K562 (cell line): ENCODE results near the gene UBASH3B. TPM values are rescaled to one million over a fixed set of nuclear protein-coding genes. Genes with fewer than 3 reads are reported as not detected.

Experiments
- ATAC-seq: fragments of 200-7000 bp; cut with Tn5 transposase; 3 replicates; pipeline ENCODE4 v1.9.1; 2020; ENCODE audit warnings: moderate library complexity
- BruUV-seq: library from RNA; stranded (reverse); fragments of 400-500 nt; replicated peaks from 2 replicates; lab custom pipeline; 2021; lab: Mats Ljungman, UMichigan
- CTCF ChIA-PET: fragments of 300-600 bp; formaldehyde crosslinking; extraction: SDS; loops from one replicate; lab custom pipeline; 2021; ENCODE audit warnings: low intra/inter-chr PET ratio; lab: Yijun Ruan, JAX
- POLR2A ChIA-PET: fragments of 300-600, 350-650 bp; sonication (Branson Sonifier 250); formaldehyde crosslinking; extraction: SDS; loops from one replicate; lab custom pipeline; 2021; ENCODE audit warnings: antibody characterized with exemption, inconsistent platforms; lab: Yijun Ruan, JAX
- DNase-seq, 4 experiments: peaks; one replicate each; pipeline versions ENCODE4 v3.0.0 to v3.0.0-alpha.2; 2011 to 2018; ENCODE audit warnings: low spot score in 3 of 4, mixed read lengths in 3 of 4; ENCODE audit errors: extremely low read depth in 1 of 4
- FAIRE-seq: peaks from 2 replicates; lab custom pipeline; 2011; peaks lifted over from hg19 to GRCh38; lab: Jason Lieb, UNC
- H2AFZ ChIP-seq: 2 replicates; pipeline ENCODE4 v1.6.0; 2011; ENCODE audit warnings: low read depth, low read length, control low read depth, inconsistent platforms
- H3K27ac ChIP-seq: fragments of 200-600 bp; 3 replicates; pipeline ENCODE4 v1.8.0; 2011; ENCODE audit warnings: low read depth, mild to moderate bottlenecking, control low read depth, inconsistent platforms, low read length, moderate library complexity, mixed read lengths; ENCODE audit errors: extremely low read depth
- H3K27me3 ChIP-seq, 2 experiments: fragments of 300-600 bp in 1 of 2; 2 replicates in 1 of 2; 3 replicates in 1 of 2; pipeline versions ENCODE4 v1.6.0 to v1.8.0; 2011; ENCODE audit warnings: inconsistent platforms in 2 of 2, low read length in 2 of 2, mild to moderate bottlenecking in 1 of 2, mixed read lengths in 1 of 2, moderate library complexity in 1 of 2; ENCODE audit not compliant: control insufficient read depth in 2 of 2, insufficient read depth in 2 of 2
- H3K36me3 ChIP-seq: fragments of 300-600 bp; 3 replicates; pipeline ENCODE4 v1.8.0; 2011; ENCODE audit warnings: mild to moderate bottlenecking, low read length, inconsistent platforms; ENCODE audit not compliant: control insufficient read depth, insufficient read depth
- H3K4me1 ChIP-seq, 2 experiments: fragments of 200-600 bp in 1 of 2; replicated peaks in 1 of 2; 2 replicates in 1 of 2; 3 replicates in 1 of 2; pipeline versions ENCODE4 v1.5.1 to v1.8.0; 2011; ENCODE audit warnings: inconsistent platforms in 2 of 2, low read length in 2 of 2, mild to moderate bottlenecking in 1 of 2, mixed read lengths in 1 of 2, moderate library complexity in 1 of 2; ENCODE audit not compliant: control insufficient read depth in 2 of 2, insufficient read depth in 2 of 2
- H3K4me2 ChIP-seq: 2 replicates; pipeline ENCODE4 v1.6.1; 2011; ENCODE audit warnings: low read length, control low read depth, inconsistent platforms, mixed read lengths; ENCODE audit not compliant: insufficient read depth
- H3K4me3 ChIP-seq: fragments of 200-600 bp; sonication (generic), shearing (Covaris generic); 2 replicates; pipeline ENCODE4 v1.5.1; 2016; ENCODE audit warnings: control low read depth, inconsistent platforms
- H3K79me2 ChIP-seq: fragments of 200-600 bp; 3 replicates; pipeline ENCODE4 v1.8.0; 2011; ENCODE audit warnings: low read length, inconsistent platforms; ENCODE audit not compliant: control insufficient read depth, insufficient read depth
- H3K9ac ChIP-seq, 2 experiments: 2 replicates each; pipeline versions ENCODE4 v1.6.0 to v1.6.1; 2011; ENCODE audit warnings: low read depth in 2 of 2, low read length in 2 of 2, control low read depth in 1 of 2, inconsistent platforms in 1 of 2, mild to moderate bottlenecking in 1 of 2, mixed read lengths in 1 of 2; ENCODE audit not compliant: insufficient read depth in 1 of 2
- H3K9me1 ChIP-seq: one replicate; pipeline ENCODE4 v1.6.0; 2011; ENCODE audit warnings: inconsistent platforms, mild to moderate bottlenecking, low read length, moderate library complexity; ENCODE audit not compliant: control insufficient read depth, insufficient read depth
- H3K9me3 ChIP-seq: replicated peaks from 2 replicates; pipeline ENCODE4 v1.5.1; 2011; ENCODE audit warnings: low read depth, low read length, inconsistent platforms; ENCODE audit not compliant: control insufficient read depth, insufficient read depth
- H4K20me1 ChIP-seq: replicated peaks from 2 replicates; pipeline ENCODE4 v1.6.1; 2011; ENCODE audit warnings: low read length, inconsistent platforms, mixed read lengths; ENCODE audit not compliant: control insufficient read depth, insufficient read depth
- CEBPG ChIP-seq, 3 experiments: fragments of 200-800 bp in 1 of 3; sonication (Bioruptor generic) in 1 of 3; sonication (generic) in 1 of 3; formaldehyde crosslinking in 1 of 3; IDR thresholded peaks in 2 of 3; conservative IDR thresholded peaks in 1 of 3; 2 replicates each; pipeline versions ENCODE4 v1.6.1 to v1.8.0; 2016 to 2022; ENCODE audit warnings: missing compliant biosample characterization in 2 of 3, missing genetic modification characterization in 2 of 3, mild to moderate bottlenecking in 1 of 3, missing genetic modification reagents in 1 of 3
- CHD1 ChIP-seq: fragments of 200-600 bp; sonication (generic); IDR thresholded peaks from one replicate; pipeline ENCODE4 v1.6.1; 2012; ENCODE audit warnings: mild to moderate bottlenecking, moderate library complexity, low read length, inconsistent platforms
- MED1 ChIP-seq: sonication (generic); formaldehyde crosslinking; IDR thresholded peaks from 2 replicates; pipeline ENCODE4 v1.8.1; 2023; ENCODE audit warnings: missing genetic modification reagents, borderline replicate concordance
- NCOA2 ChIP-seq, 2 experiments: fragments of 450-650 bp; IDR thresholded peaks; 2 replicates each; pipeline ENCODE4 v1.6.1; 2018; ENCODE audit warnings: mild to moderate bottlenecking in 2 of 2, moderate library complexity in 1 of 2; ENCODE audit not compliant: partially characterized antibody in 2 of 2
- PYGO2 ChIP-seq: fragments of 450-650 bp; IDR thresholded peaks from 2 replicates; pipeline ENCODE4 v1.6.1; 2016; ENCODE audit warnings: mild to moderate bottlenecking, missing genetic modification characterization, moderate library complexity, missing compliant biosample characterization
- RFX1 ChIP-seq: fragments of 450-650 bp; IDR thresholded peaks from 2 replicates; pipeline ENCODE4 v1.6.1; 2016; ENCODE audit warnings: mild to moderate bottlenecking, moderate library complexity
- U2AF2 ChIP-seq: fragments of 200-400 bp; formaldehyde crosslinking; optimal IDR thresholded peaks from 2 replicates; pipeline ENCODE3; 2017; ENCODE audit warnings: low read depth, mild to moderate bottlenecking, low read length
- ZNF274 ChIP-seq: IDR thresholded peaks from 2 replicates; pipeline ENCODE4 v1.6.1; 2011; ENCODE audit warnings: low read depth, mild to moderate bottlenecking, low read length, moderate library complexity, borderline replicate concordance
- ZNF644 ChIP-seq: fragments of 200-800 bp; sonication (Bioruptor generic); IDR thresholded peaks from 2 replicates; pipeline ENCODE4 v1.6.1; 2016; ENCODE audit warnings: low read depth, missing genetic modification characterization, missing compliant biosample characterization
- ZSCAN32 ChIP-seq: fragments of 450-650 bp; formaldehyde crosslinking; IDR thresholded peaks from 2 replicates; pipeline ENCODE4 v1.4.0; 2020; ENCODE audit warnings: mild to moderate bottlenecking, moderate library complexity
- WGBS: fragments of 100-300 bp; shearing (Covaris generic); methylation state at CpG from one replicate; pipeline ENCODE4 v1.1.6; 2016; ENCODE audit warnings: low coverage, mixed read lengths; ENCODE audit not compliant: insufficient coverage; ENCODE audit errors: missing lambda C conversion rate; 5-methylcytosine and 5-hydroxymethylcytosine counted together
- in situ Hi-C: fragments of 300-500 bp; cut with MboI; formaldehyde crosslinking; loops from 4 replicates; pipeline ENCODE4 v1.15.0; 2018; ENCODE audit warnings: inconsistent platforms, mixed read lengths
- intact Hi-C: fragments of 100-400 bp; cut with micrococcal nuclease; formaldehyde crosslinking; loops from 2 replicates; pipeline ENCODE4 v1.14.2; 2022
- polyA plus RNA-seq, 8 experiments: library from polyadenylated mRNA; depleted of rRNA in 4 of 8; stranded (reverse) in 5 of 8; unstranded in 3 of 8; fragments of >200 nt; fragmentation: Nextera tagmentation in 2 of 8; fragmentation: Illumina TruSeq in 1 of 8; extraction: Ambion mirVana in 2 of 8; extraction: Trizol in 1 of 8; gene quantifications; 2 replicates each; pipeline versions ENCODE4 v1.2.1 to v1.2.3, GENCODE V29; 2011 to 2014; ENCODE audit warnings: inconsistent platforms in 1 of 8, missing spikeins in 1 of 8
- total RNA-seq, 7 experiments: library from RNA; depleted of rRNA in 6 of 7; stranded (reverse); fragments of >200 nt in 6 of 7; fragmentation: Illumina TruSeq in 2 of 7; extraction: Trizol in 2 of 7; gene quantifications; 2 replicates each; pipeline versions ENCODE4 v1.2.1 to v1.2.3, GENCODE V29; 2011 to 2021; ENCODE audit warnings: low replicate concordance in 1 of 7
- TF ChIP-seq, protein P1 (sequence below): fragments of 250-450 bp; sonication (Bioruptor Pico); IDR thresholded peaks from 2 replicates; pipeline ENCODE4 v1.8.0; 2021; ENCODE audit warnings: borderline replicate concordance, mild to moderate bottlenecking, moderate library complexity; ENCODE audit not compliant: poor library complexity, severe bottlenecking

The UBASH3B gene
- total and polyA plus RNA-seq, 9 of the 15 experiments (the other 6 are each of a cell fraction or from before 2014, with no cell fraction given) = 0.01 to 0.31 (median 0.08) TPM; not detected in 2

DNA sequence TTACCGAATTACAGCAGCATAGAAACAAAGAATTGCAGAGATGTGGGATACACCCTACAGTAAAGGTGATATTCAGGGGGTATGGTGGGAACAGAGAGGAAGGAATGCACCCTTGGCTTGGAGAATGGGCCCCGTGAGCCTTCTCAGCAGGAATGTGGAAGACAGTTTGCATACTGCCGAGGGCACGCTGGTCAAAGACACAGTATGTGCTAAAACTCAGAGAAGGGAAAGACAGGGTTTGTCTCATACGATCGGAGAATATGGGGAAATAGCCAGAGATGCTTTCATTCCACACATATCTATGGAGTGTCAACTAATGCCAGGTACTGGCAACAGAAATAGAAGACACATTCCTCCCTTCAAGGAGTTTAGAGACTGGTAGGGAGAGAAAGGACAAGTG, 36.9 kb downstream of the UBASH3B start:
- H3K27ac ChIP-seq = no peak overlapping the region

More for the DNA sequence above, 36.9 kb downstream of the UBASH3B start:
- Histone ChIP-seq H3K4me2 (no peak overlapping the region), H3K4me1 (no peaks in the 10 kb centered on the region; a peak in 2 of 5 replicates), H3K36me3 (no peaks in the 10 kb centered on the region), H3K9ac (no peak overlapping the region), H3K27me3 (peaks cover 0 to 15% of the 10 kb centered on the region in 2 experiments; a peak in 3 of 5 replicates), H3K9me1 (no peaks in the 10 kb centered on the region), H2AFZ (no peak overlapping the region), H4K20me1 (0 out of 2 replicates have a peak, but pooled peaks cover 3% of the 10 kb centered on the region), H3K79me2 (no peaks in the 10 kb centered on the region), H3K4me3 (no peak overlapping the region)
- no peak for FAIRE-seq
- WGBS = 0% methylated on average over 6 of the region's 6 CpGs
- intact Hi-C loops = no loop called here
- DNase-seq = no peak
- in situ Hi-C loops = no loop called here
- CTCF ChIA-PET = no interaction called here
- BruUV-seq = no TSS peak
- no peak for ATAC-seq
- POLR2A ChIA-PET = no interaction called here
- TF ChIP-seq CEBPG (CRISPR knock-in tag; IDR thresholded peaks at IDR 0.05) (no peak), CEBPG (tag; conservative IDR thresholded peaks at IDR 0.05 in 1 of 2, IDR thresholded peaks at IDR 0.05 in 1 of 2) (no peak), ZNF644 (tag) (no peak), RFX1 (no peak), PYGO2 (tag) (no peak), ZNF274 (no peak), NCOA2 (IDR thresholded peaks at IDR 0.05; ENCODE audit: partially characterized antibody in 2 of 2) (no peak), CHD1 (no peak), ZSCAN32 (CRISPR knock-in tag) (no peak), MED1 (no peak), U2AF2 (no peak)
- TF ChIP-seq, protein P1, sequence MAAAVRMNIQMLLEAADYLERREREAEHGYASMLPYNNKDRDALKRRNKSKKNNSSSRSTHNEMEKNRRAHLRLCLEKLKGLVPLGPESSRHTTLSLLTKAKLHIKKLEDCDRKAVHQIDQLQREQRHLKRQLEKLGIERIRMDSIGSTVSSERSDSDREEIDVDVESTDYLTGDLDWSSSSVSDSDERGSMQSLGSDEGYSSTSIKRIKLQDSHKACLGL = no peak
- TF ChIP-seq, all 486 proteins: peak for 0
- H3K9me3 ChIP-seq = no peaks in the 10 kb centered on the region
